Measurements from ENCODE around the gene SYCP2.
"Not testable (repeated sequence)": the region's sequence is repeated elsewhere in the genome, so short reads cannot be mapped to it uniquely, and the experiment has no call there.

GRCh38 chr20:59856526-59856925 lies 76.9 kb downstream of the SYCP2 start:
- not testable (repeated sequence) for TF ChIP-seq CTCF, POLR2AphosphoS5 (IDR thresholded peaks at IDR 0.05)
